ENCODE results near the gene LRRC25.

DNA sequence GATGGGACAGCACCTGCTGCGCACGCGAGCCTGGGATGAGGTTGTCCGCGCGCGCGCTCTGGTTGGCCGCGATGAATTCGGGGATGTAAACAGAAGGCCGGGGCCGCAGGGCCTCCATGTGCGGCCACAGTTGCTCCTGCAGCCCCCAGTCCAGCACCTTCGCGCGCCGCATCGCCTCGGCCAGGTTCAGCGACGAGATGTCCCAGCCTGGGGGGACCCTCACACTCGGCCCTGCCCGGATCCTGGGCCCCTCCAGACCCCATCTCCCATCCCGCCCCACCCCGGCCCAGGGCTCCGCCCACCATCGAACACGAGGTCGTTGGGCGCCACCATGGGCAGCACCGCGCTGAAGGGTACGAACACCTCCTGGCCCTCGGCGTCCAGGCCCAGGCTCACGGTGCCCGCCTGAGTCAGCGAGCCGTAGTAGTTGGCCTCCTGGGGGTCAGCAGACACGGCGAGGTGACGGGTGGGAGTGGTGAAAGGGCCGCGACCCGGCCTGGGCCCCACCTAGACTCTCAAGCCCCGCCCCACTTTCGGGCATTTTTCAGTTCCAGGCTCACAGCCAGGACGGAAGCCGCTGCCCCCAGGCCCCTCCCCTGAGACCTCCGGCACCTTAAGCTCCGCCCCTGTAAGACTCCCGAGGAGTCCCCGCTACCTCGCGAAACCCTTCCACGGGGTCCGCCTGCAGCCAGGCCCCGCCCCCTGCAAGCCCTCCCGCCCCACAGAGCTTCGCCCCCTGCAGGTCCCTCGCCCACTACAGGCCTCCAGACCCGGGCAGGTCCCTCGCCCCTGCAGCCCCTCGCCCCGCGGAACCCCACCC lies 39.5 kb upstream of the LRRC25 start:
- no peak for TF ChIP-seq POLR2A (IDR thresholded peaks at IDR 0.05)
- TF ChIP-seq CTCF (IDR thresholded peaks at IDR 0.05), result no peak
